Stimulated activated CD4-positive, alpha-beta T cell treated with anti-CD3 and anti-CD28 coated beads, Interleukin-4, amount 100 ng/mL, for 1 hour (primary cell): ENCODE measurements around the gene OXSM.
A peak's percentile ranks its signal among the peaks of the same experiment; 100 is the strongest.

Experiments used
- DNase-seq: peaks from one replicate; pipeline ENCODE4 v3.0.0-alpha.2; 2020

OXSM gene

DNA sequence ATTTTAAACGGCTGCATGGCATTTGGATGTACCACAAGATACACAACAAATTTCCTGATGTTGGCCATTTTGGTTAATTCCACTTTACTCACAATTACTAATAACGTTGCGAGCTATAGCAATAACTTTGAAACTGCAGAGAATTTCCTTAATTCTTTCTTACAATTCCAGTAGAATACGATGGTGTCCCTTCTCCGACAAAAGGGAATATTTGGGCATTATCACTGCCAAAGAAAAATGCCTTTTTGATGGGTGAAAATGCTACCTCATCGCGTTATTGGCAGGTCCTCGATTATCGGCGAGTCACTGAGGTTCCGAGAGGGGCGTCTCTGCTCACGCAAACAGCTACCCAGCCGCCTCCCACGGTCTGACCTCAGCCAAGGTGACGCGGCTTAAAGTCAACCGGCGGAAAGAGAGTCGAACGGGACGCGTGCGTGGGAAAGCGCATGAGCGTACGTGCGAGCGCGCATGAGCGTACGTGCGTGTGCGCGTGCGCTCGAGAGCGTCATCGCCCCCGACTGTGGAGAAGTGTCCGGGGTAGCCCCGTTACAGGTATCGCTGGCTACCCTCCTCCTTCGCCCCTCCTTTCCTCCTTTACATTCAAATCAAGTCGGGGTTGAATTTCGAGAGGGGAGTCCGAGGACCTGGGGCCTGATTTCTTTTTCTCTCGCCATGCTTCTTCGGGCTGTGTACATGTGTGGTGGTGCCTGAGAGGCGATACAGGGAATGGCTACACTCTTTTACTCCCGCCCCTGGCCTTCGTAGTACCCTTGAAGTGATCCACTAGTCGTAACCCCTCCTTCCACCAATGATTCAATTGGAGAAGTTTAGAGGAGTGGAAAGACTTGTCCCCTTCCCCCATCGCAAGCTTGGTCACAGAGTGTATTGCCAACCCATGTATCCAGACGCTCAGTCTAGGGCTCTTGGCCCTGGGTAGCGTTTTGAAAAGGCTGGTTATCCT, at the start of gene OXSM:
OXSM (plus strand) TSS at position 495 of the 961 bp plus-strand sequence. CDS start 931 bp downstream, outside the sequence.
- DNase-seq, result peak; percentile 92

DNA sequence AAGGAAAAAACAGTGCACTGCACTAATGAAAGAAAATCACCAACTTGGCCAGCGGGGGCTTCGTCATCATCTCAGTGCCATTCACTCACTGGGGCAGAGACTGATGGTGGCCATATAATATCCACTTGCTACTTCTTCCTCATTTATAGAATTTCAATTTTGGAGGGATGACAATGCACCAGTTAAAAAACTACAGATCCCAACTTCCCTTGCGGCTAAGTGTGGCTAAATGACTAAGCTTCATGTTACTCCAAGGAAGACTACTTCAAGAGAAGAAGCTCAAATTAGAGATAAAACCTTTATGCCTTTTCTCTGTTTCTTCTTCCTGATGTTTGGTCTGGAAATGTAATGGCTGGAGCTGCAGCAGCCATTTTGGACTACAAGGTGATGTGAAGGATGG, 45.4 kb upstream of the OXSM start:
- no peak for DNase-seq

DNA sequence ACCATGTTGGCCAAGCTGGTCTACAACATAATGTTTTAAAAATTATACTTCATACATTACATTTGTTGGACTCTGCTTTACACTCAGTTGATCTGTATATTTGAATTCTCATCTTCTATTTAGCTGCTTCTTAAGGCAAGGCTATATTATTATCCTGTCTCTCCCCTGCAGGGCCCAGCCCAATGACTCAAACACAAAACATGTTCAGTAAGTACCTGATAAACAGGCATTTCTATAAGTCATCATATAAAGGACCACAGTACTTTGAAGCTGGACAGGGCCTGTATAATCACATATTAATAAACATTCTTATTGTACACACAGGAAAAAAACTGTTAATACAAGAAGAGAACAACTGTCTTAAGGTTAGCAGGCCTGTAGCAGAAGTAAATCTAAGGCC, 42.9 kb upstream of the OXSM start:
- no peak for DNase-seq

DNA sequence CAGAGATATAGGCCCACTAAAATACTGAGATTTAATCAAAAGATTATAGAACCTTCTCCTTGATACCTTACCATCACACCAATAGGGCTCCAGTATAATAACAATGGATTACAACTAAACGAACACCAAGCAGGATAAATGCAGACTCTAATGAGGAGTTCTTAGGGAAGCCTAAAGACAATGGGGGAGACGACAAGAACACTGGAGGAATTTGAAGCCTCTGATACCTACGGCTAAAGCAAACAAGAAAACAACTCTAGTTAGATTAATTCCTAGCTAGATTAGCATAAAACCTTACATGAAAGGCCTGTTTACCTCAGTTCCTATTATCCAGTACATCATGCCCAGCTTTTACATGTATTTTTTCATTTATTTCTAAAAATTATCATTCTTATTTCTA, 41.7 kb upstream of the OXSM start:
- DNase-seq, result no peak

DNA sequence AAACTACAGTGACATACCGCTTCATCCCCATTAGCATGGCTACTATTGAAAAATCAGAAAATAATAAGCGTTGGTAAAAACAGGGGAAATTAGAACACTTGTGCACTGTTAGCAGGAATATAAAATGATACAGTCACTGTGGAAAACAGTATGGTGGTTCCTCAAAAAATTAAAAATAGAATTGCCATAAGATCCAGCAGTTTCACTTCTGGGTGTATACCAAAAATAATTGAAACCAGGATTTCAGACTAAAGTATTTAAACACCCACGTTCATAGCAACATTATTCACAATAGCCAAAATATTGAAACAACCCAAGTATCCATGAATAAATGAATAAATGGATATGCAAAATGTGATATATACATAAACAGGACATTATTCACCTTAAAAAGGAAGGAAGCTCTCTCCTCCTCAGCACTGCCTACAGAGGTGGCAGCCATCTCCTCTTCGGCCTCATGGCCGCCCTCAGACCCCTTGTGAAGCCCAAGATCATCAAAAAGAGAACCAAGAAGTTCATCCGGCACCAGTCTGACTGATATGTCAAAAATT, 40.8 kb upstream of the OXSM start:
- no peak for DNase-seq

DNA sequence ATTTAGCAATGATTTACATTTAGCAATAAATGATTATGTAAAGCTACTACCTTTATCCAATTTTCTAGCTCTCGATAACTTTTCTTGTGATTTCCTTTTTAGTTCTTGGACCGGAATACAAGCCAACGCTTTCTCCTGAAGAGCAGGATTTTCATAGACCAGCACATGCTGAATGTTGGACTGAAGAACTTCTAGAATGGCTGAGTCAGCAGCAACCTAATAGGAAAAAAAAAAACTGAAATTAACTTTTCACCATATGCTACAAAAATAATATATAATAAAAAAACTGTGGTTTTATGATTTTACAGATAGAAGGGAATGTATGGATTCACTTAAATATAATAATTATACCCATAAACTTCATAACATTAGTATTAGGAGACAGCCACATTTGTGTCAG, 38.8 kb upstream of the OXSM start:
- no peak for DNase-seq

DNA sequence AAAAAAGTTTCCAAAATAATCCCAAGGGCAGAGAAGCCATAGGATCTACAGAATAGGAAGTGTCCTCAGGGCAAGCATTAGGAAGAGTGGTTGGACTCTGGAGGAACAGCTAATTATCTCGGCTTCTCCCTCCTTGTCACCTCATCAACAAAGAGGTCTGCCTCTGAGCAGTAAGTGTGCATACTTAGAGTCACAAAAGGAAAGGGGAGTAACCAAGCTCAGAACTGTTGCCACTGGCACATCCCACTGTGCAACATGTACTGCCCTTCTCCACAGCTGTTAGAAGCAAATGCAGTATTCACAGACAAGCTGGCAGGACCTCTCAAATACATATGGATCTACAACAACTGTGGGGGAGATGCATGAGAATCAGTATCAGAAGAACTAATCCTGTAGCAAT, 38.2 kb upstream of the OXSM start:
- no peak for DNase-seq

DNA sequence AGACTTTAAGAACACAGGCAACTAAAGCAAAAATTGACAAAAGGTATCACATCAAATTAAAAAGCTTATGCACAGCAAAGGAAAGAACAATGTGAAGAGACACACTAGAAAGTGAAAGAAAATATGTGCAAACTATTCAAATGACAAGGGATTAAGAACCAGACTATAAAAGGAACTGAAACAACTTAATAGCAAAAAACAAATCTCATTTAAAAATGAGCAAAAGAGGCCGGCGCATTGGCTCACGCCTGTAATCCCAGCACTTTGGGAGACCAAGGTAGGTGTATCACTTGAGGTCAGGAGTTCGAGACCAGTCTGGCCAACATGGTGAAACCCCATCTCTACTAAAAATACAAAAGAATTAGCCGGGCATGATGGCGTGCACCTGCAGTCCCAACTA, 21.0 kb upstream of the OXSM start:
- DNase-seq, result no peak

DNA sequence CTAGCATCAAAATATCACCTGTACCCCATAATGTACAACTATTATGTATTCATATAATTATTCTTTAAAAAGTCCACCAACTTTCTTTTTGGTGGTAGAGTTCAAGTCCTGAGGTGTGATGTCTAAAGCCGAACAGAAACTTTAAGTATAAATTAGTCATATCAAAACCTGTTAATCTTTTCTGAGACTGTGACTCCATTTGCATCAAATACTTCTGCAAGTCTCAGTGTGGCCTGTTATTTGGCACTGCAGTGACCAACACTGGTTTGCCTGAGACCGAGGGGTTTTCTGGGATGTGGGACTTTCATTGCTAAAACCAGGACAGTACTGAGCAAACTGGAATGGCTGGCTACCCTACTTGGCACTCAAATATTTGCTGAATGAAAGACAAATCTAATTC, 14.0 kb upstream of the OXSM start:
- DNase-seq, result no peak

DNA sequence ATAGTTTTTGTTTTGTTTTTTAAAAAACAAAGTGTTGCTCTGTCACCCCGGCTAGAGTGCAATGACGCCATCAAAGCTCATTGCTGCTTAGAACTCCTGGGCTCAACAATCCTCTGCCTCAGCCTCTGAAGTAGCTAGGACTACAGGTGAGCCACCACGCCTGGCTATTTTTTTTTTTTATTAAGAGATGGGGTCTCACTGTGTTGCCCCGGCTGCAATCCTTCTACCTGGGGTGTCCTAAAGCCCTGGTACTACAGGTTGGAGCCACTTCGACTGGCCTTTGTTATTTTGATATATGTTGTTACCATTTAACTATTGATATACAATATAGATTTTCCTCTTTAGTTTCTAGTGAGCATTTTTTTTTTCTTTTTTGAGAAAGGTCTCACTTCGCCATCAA, 9.3 kb upstream of the OXSM start:
- no peak for DNase-seq

DNA sequence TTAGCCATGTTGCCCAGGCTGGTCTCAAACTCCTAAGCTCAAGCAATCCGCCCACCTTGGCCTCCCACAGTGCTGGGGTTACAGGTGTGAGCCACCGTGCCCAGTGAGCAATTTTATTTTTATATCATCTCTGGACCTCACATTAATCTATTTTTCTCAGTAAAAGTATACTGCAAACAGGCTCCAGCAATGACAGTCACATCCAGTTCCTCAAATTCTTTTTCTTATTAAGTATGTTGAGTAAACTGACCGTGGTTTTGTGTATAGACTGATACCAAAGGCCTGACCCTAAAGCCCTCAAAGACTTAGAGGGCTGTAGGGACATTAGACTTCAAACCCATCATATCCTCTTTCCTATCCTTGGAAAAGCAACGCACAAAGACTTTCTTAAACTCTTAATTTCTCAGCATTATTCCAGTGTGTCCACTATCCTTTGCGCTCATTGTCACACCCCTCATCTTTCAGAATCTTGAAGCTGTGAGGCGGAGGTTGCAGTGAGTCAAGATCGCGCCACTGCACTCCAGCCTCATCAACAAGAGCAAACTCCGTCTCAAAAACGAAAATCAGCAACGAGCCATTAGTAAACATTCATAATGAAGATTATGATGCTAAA, 8.6 kb upstream of the OXSM start:
- no peak for DNase-seq

DNA sequence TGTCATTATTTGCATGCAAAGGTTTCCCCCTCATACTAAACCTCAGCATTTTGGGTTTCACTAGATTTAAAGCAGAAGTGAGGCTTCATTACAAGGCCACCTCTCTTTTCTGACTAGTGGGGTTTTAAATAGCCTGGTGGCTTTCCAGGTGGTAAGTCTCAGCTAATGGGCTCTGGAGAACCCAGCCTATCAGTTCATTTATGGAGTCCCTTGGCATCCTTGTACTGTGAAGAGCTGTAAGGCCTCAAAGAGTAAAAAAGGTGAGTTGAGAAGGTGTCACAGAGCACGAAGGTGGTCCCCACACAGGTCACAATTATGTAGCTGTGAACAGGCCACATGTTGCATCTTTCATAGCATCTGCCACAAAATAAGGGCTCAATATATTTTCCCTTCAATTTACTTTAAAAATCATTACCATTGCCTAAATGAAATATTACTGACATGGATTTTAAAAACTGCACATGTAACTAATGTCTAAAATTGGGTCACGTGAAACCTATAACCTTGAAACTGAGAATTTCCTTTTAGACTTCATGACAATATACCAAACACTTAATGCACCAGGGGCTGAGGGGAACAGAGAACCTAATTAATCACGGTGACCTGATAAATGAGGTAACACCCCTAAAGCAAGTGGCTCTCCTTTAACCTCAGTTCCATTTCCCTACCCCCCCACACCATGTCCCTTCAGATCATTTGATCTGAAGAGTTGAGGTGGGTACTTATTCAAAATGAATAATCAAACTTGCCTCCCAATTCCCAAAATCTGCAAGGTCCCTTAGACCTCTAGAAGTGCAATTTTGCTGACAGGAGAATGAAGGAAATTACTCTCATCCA, 7.9 kb upstream of the OXSM start:
- DNase-seq, result no peak

DNA sequence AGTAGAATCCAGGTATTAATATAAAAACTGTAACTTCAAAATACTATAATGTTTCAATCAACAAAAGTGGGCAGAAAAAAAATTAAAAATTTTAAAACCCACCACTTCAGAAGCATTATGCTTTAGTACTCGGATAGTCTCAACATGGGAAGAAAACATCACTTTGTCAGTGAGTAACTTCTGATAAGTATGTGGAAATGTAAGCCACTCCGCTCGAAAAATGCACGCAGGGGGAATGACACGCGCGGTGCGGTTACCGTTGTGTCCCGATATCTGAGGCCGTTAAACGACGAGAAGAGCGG, 7.3 kb upstream of the OXSM start:
- DNase-seq, result no peak

DNA sequence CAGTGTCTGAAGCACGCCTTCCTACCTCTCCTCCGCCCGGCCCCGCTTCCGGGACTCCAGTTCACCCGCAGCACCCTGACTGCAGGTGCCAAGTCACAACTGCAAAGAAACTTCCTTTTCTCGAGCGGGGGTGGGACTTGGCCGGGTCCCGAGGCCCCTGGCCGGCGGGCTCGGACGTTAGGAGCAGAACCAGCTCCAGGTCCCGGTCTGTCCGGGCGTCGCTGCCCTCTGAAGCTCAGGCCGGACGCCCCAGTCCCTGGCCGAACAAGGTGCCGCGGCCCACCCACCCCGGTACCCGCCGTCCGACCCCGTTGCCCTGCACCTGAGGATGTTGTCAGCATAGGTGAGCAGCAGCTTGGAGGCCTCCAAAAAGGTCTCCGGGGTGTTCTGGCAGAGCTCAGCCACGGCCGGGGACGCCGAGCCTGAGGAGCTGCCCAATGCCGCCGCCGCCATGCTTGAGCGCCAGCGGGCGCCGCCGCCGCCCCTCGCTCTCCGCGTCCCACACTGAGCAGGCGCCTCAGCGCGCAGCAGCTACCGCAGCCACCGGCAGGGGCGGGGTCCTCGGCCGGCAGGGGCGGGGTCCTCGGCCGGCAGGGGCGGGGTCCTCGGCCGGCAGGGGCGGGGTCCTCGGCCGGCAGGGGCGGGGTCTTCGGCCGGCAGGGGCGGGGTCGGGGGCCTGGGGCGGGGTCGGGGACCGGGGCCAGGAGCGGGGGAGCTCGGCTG, 6.8 kb upstream of the OXSM start, which contains the start of gene NGLY1:
NGLY1 (minus strand) TSS at position 506 of the 723 bp plus-strand sequence; CDS start at position 453, 53 bp downstream.
- DNase-seq, result peak; percentile 84

DNA sequence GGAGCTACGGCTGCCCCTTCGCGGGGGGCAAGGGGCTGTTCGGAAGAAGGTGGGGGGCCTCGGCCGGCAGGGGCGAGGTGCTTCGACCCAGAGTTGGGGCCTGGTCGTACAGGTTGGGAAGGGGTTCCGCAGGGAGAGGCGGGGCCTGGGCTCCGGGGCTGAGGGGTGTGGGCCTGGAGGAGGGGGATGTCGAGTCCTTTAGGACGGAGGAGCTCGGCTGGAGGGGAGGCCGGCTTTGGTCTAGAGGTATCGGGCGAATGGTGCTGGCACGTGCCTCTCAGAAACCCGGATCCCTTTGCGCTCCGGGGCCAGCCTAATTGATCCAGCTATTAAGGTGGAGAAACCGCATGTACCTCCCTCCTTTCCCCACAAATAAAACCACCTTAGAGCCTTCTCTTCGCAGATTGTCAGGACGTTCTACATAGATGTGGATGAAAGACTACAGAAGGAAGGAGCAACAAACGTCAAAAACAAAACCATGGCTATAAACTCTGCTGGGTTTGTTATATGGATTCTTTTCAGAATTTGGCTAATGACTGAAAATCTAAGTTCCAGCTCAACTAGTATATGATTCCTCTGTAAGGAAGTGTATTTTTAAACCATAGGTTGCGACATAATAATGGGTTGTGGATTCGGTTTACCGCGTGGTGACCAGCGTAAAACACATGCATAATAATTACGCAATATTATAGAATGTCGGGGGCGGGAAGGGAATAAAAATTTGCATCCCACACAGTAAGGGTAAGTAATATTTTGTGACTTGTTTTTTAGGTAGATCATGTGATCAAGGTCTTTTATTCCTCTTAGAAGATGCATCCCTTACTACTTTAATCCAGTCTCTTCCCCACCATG, 6.0 kb upstream of the OXSM start:
- no peak for DNase-seq

DNA sequence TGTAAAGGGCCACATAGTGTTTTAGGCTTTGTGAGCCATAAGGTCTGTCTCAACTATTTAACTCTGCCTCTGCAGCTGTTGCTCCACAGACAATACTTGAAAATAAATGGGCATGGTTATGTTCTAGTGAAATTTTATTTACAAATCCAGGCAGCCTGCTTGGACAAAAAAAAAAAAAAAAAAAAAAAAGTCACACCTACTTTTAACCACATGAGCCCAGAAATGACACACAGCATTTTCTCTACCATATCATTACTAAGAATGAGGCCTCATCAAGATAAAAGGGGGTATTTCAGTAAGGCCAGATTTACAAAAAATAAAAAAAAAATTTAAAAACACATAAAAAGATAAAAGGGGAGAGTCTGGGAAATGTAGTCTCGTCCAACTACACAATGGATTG, 4.9 kb upstream of the OXSM start:
- DNase-seq, result no peak

DNA sequence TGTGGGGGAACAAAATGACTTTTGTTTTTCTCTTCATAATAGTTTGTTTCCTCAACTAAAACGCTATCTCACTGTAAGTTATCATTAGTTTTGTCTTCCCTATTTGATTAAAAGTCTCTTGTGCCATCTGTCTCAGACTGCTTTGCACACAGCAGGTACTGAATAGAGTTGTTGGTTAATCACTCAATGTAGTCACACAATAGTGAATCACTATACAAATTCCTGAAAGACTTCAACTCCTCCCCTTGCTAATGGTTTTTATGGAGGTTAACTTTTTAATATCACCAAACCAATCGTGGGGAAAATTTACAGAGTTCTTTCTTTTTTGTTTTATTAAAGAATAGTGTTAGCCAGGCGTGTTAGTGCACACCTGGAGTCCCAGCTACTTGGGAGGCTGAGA, 4.1 kb upstream of the OXSM start:
- no peak for DNase-seq

DNA sequence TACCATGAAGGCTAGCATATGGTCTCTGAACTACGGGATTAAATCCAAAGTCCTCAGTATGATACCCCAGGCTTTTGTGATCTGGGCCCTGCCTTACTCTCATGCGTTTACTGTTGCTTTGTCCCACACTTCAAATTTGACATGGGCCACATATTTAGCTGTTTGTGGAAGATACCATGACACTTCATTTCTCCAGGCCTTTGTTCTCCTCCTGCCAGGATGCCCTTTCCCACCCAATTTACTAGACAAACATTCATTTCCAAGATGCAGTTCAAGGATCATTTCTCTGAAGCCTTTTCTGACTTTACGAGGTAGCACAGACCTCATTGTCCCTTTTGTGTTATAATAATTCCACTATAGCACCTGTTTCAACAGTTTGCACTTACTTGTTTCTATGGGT, 2.2 kb upstream of the OXSM start:
- no peak for DNase-seq

DNA sequence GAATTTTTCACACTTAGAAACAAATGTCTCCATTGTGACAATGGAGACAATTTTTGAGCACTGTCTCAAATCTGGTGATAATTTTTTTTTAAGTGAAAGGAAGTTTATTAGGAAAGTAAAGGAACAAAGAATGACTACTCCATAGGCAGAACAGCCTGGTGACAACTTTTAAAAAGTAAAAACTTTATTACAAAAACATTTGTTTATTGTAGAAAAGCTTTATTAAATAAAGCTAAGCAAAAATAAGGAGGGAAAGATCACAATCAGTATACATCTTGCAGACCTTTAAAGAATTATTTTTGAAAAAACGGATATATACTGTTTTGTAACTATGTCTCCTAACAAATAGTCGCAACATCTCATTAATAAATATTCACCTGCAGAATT, 688 bp upstream of the OXSM start:
- no peak for DNase-seq

DNA sequence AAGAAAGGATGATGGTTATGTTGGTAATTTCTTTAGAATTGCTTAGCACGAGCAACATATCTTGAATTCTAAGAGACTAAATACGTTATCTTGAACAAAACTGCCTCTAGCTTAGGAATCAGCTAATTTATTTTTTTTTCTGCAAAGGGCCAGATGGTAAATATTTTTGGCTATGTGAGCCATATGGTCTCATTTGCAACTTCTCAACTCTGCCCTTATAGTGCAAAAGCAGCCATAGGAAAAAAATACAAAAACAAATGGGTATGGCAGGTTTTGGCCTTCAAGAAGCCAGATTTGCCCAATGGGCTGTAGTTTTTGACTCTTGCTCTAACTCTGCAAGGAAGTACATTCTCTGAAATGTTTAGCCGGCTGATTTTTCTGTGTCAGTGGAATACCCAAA, 11.9 kb downstream of the OXSM start:
- DNase-seq, result no peak

DNA sequence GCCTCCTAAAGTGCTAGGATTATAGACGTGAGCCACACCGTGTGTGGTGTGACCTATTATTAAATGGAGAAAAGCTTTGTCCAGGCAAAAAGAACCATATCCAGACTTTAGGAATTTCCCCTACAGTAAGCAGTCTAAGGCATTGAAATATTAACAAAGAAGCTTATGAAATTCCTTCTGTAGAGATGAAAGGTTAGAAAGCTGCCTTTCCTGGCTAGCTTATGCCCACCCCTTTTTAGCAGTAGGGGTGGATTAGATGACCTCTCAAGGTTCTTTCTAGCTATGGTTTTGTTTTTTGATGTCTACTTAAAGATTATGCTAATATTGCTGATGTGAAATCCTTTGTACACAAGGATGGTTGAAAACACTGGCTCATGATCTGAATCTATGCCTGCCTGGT, 13.9 kb downstream of the OXSM start:
- DNase-seq, result no peak

DNA sequence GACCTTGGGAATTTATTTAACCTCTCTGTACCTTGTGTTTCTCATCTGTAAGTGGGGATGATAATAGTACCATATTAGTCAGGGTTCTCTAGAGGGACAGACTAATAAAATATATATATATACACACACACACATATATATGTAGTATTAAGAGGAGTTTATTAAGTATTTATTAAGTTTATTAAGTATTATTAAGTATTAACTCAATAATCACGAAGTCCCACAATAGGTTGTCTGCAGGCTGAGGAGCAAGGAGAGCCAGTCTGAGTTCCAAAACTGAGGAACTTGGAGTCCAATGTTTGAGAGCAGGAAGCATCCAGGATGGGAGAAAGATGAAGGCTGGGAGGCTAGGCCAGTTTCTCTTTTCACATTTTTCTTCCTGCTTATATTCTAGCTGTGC, 14.8 kb downstream of the OXSM start:
- DNase-seq, result no peak
